H9 (cell line): Measurements from ENCODE around the gene LDB3. TPM values are rescaled to one million over a fixed set of nuclear protein-coding genes. Genes with fewer than 3 reads are reported as not detected.

ENCODE experiments used
- DNase-seq: peaks from one replicate; pipeline ENCODE4 v3.0.0-alpha.2; 2017
- H2AFZ ChIP-seq: one replicate; pipeline ENCODE4 v1.6.1; 2013; ENCODE audit warnings: mild to moderate bottlenecking, low read length, control low read depth, moderate library complexity
- H2AK5ac ChIP-seq: 2 replicates; pipeline ENCODE4 v1.6.1; 2013; ENCODE audit warnings: low read length, control low read depth, mixed read lengths; ENCODE audit not compliant: insufficient read length
- H2BK120ac ChIP-seq: one replicate; pipeline ENCODE4 v1.6.1; 2013; ENCODE audit warnings: low read depth, mild to moderate bottlenecking, low read length, control low read depth, inconsistent platforms; ENCODE audit not compliant: poor library complexity, severe bottlenecking
- H2BK12ac ChIP-seq: 2 replicates; pipeline ENCODE4 v1.6.1; 2013; ENCODE audit warnings: low read length, control low read depth, mixed read lengths, low read depth; ENCODE audit not compliant: insufficient read length
- H2BK15ac ChIP-seq: 2 replicates; pipeline ENCODE4 v1.6.1; 2013; ENCODE audit warnings: low read depth, low read length, control low read depth
- H2BK20ac ChIP-seq: one replicate; pipeline ENCODE4 v1.6.1; 2013; ENCODE audit warnings: low read depth, mild to moderate bottlenecking, low read length, control low read depth, inconsistent platforms; ENCODE audit not compliant: poor library complexity, severe bottlenecking
- H2BK5ac ChIP-seq: 2 replicates; pipeline ENCODE4 v1.6.1; 2013; ENCODE audit warnings: low read length, control low read depth, mixed read lengths; ENCODE audit not compliant: insufficient read length
- H3K14ac ChIP-seq: 2 replicates; pipeline ENCODE4 v1.6.1; 2013; ENCODE audit warnings: low read length, control low read depth; ENCODE audit not compliant: insufficient read depth
- H3K18ac ChIP-seq: 2 replicates; pipeline ENCODE4 v1.6.1; 2013; ENCODE audit warnings: low read depth, mild to moderate bottlenecking, mixed read lengths, low read length, control low read depth; ENCODE audit not compliant: insufficient read length
- H3K23ac ChIP-seq: 2 replicates; pipeline ENCODE4 v1.6.1; 2013; ENCODE audit warnings: low read length, control low read depth, mixed read lengths, low read depth; ENCODE audit not compliant: insufficient read length
- H3K23me2 ChIP-seq: 2 replicates; pipeline ENCODE4 v1.6.1; 2013; ENCODE audit warnings: low read depth, mild to moderate bottlenecking, mixed read lengths, low read length, control low read depth; ENCODE audit not compliant: insufficient read length, poor library complexity, severe bottlenecking
- H3K27ac ChIP-seq: 2 replicates; pipeline ENCODE4 v1.5.1; 2013; ENCODE audit warnings: low read length, control low read depth, mixed read lengths, low read depth; ENCODE audit not compliant: insufficient read length
- H3K27me3 ChIP-seq: 2 replicates; pipeline ENCODE4 v1.6.1; 2013; ENCODE audit warnings: low read length, control low read depth, inconsistent platforms; ENCODE audit not compliant: insufficient read depth
- H3K4ac ChIP-seq: 2 replicates; pipeline ENCODE4 v1.6.1; 2013; ENCODE audit warnings: low read depth, mild to moderate bottlenecking, control low read depth, inconsistent platforms, low read length, moderate library complexity
- H3K4me1 ChIP-seq: 2 replicates; pipeline ENCODE4 v1.6.1; 2013; ENCODE audit warnings: low read length, control low read depth, inconsistent platforms; ENCODE audit not compliant: insufficient read depth
- H3K4me2 ChIP-seq: 2 replicates; pipeline ENCODE4 v1.6.1; 2013; ENCODE audit warnings: low read length, control low read depth, mixed read lengths; ENCODE audit not compliant: insufficient read length, insufficient read depth
- H3K56ac ChIP-seq: 2 replicates; pipeline ENCODE4 v1.6.1; 2013; ENCODE audit warnings: low read depth, mild to moderate bottlenecking, mixed read lengths, low read length, control low read depth; ENCODE audit not compliant: insufficient read length
- H3K79me1 ChIP-seq: 2 replicates; pipeline ENCODE4 v1.6.1; 2013; ENCODE audit warnings: low read depth, mild to moderate bottlenecking, moderate library complexity, low read length, control low read depth, inconsistent platforms; ENCODE audit not compliant: insufficient read depth, poor library complexity, severe bottlenecking
- H3K79me2 ChIP-seq: 2 replicates; pipeline ENCODE4 v1.6.1; 2013; ENCODE audit warnings: low read length, control low read depth, inconsistent platforms; ENCODE audit not compliant: insufficient read depth
- H3K9ac ChIP-seq: 2 replicates; pipeline ENCODE4 v1.6.1; 2013; ENCODE audit warnings: low read length, control low read depth, mixed read lengths; ENCODE audit not compliant: insufficient read length; ENCODE audit errors: extremely low read depth
- H3K9me3 ChIP-seq: one replicate; pipeline ENCODE4 v1.6.1; 2013; ENCODE audit warnings: low read depth, low read length, inconsistent platforms; ENCODE audit not compliant: control insufficient read depth
- H3T11ph ChIP-seq: one replicate; pipeline ENCODE4 v1.6.1; 2013; ENCODE audit warnings: mild to moderate bottlenecking, low read length, control low read depth, inconsistent platforms
- H4K20me1 ChIP-seq: one replicate; pipeline ENCODE4 v1.6.1; 2013; ENCODE audit not compliant: control insufficient read depth, insufficient read length, insufficient read depth
- H4K5ac ChIP-seq: 2 replicates; pipeline ENCODE4 v1.6.1; 2013; ENCODE audit warnings: low read depth, mild to moderate bottlenecking, mixed read lengths, low read length, control low read depth; ENCODE audit not compliant: insufficient read length
- H4K8ac ChIP-seq: replicated peaks from 2 replicates; pipeline ENCODE4 v1.6.1; 2013; ENCODE audit warnings: low read length, control low read depth, mixed read lengths, low read depth; ENCODE audit not compliant: insufficient read length
- H4K91ac ChIP-seq: 2 replicates; pipeline ENCODE4 v1.6.1; 2013; ENCODE audit warnings: low read depth, mild to moderate bottlenecking, moderate library complexity, mixed read lengths, low read length, control low read depth; ENCODE audit not compliant: insufficient read length
- H3K27ac Mint-ChIP-seq, 3 experiments: 2 replicates in 2 of 3; 3 replicates in 1 of 3; pipeline ENCODE4 v1.8.0; 2020 to 2021; ENCODE audit warnings: mixed read lengths in 3 of 3, mild to moderate bottlenecking in 1 of 3, moderate library complexity in 1 of 3
- H3K27me3 Mint-ChIP-seq: 2 replicates; pipeline ENCODE4 v1.8.0; 2021; ENCODE audit warnings: low read depth, mild to moderate bottlenecking, moderate library complexity, mixed read lengths
- H3K36me3 Mint-ChIP-seq, 3 experiments: 2 replicates in 2 of 3; 3 replicates in 1 of 3; pipeline ENCODE4 v1.8.0; 2020 to 2021; ENCODE audit warnings: low read depth in 3 of 3, mixed read lengths in 3 of 3; ENCODE audit not compliant: insufficient read depth in 1 of 3
- H3K4me1 Mint-ChIP-seq, 2 experiments: 2 replicates each; pipeline ENCODE4 v1.8.0; 2020; ENCODE audit warnings: mixed read lengths in 2 of 2
- H3K4me3 Mint-ChIP-seq, 2 experiments: 2 replicates in 1 of 2; 3 replicates in 1 of 2; pipeline ENCODE4 v1.8.0; 2020 to 2021; ENCODE audit warnings: mild to moderate bottlenecking in 2 of 2, mixed read lengths in 2 of 2, moderate library complexity in 1 of 2
- H3K9me3 Mint-ChIP-seq, 2 experiments: 2 replicates in 1 of 2; 3 replicates in 1 of 2; pipeline ENCODE4 v1.8.0; 2020; ENCODE audit warnings: mild to moderate bottlenecking in 2 of 2, mixed read lengths in 2 of 2, moderate library complexity in 1 of 2
- CTCF ChIP-seq: fragments of 200-600 bp; sonication (generic); conservative IDR thresholded peaks from 3 replicates; pipeline ENCODE4 v1.8.0; 2021; ENCODE audit warnings: antibody characterized with exemption, mild to moderate bottlenecking
- WGBS: extraction: QIAGEN DNeasy Blood & Tissue Kit; methylation state at CpG from one replicate; pipeline ENCODE4 v1.1.7; 2013; ENCODE audit warnings: missing lambda C conversion rate, low lambda C conversion rate, mixed read lengths; ENCODE audit not compliant: insufficient read length; ENCODE audit errors: extremely low coverage; 5-methylcytosine and 5-hydroxymethylcytosine counted together
- total RNA-seq: library from RNA; stranded (reverse); gene quantifications from 2 replicates; pipeline ENCODE4 v1.2.1, GENCODE V29; 2021

Gene LDB3
- total RNA-seq, 1 experiment from 2014 or later: 0.17 TPM

- Histone ChIP-seq H3K9ac (no peak overlapping the region), H3K27ac (no peak overlapping the region), H2AFZ (no peak overlapping the region)
Measured at GRCh38 chr10:86664341-86665217, 3.7 kb upstream of the LDB3 start.

More at GRCh38 chr10:86664341-86665217, 3.7 kb upstream of the LDB3 start:
- Histone ChIP-seq H2AK5ac (no peak overlapping the region), H3K4me1 (no peaks in the 10 kb centered on the region; the same call in 1 of the 2 replicates), H2BK15ac (no peak overlapping the region), H3K14ac (no peak overlapping the region), H3K56ac (no peak overlapping the region), H2BK120ac (no peak overlapping the region), H3T11ph (no peak overlapping the region), H3K23me2 (no peaks in the 10 kb centered on the region), H4K20me1 (no peaks in the 10 kb centered on the region), H3K23ac (no peak overlapping the region), H2BK5ac (no peak overlapping the region), H3K4ac (no peak overlapping the region), H2BK12ac (no peak overlapping the region), H3K18ac (peak overlapping the region; percentile 51), H4K91ac (no peak overlapping the region), H3K4me2 (no peak overlapping the region), H4K5ac (no peak overlapping the region), H4K8ac (no peak overlapping the region), H2BK20ac (no peak overlapping the region), H3K9me3 (no peaks in the 10 kb centered on the region), H3K27me3 (no peaks in the 10 kb centered on the region), H3K79me2 (no peaks in the 10 kb centered on the region), H3K79me1 (no peaks in the 10 kb centered on the region)
- no CpG with 5 or more reads among the region's 13 CpGs for WGBS
- Mint-ChIP-seq H3K4me1 (peaks cover 24 to 33% of the 10 kb centered on the region in 2 experiments), H3K9me3 (no peaks in the 10 kb centered on the region), H3K36me3 (no peaks in the 10 kb centered on the region), H3K27ac (no peak overlapping the region; a peak in 2 of 7 replicates), H3K27me3 (no peaks in the 10 kb centered on the region; the same call in 1 of the 2 replicates), H3K4me3 (no peak overlapping the region)
- DNase-seq: no peak
- TF ChIP-seq CTCF: no peak
